Naive thymus-derived CD4-positive, alpha-beta T cell (primary cell): ENCODE results near the gene PPP5C. TPM values are rescaled to one million over a fixed set of nuclear protein-coding genes. Genes with fewer than 3 reads are reported as not detected.

ENCODE experiments used
- ATAC-seq: fragments of 150-1000 bp; cut with Tn5 transposase; 2 replicates; pipeline ENCODE4 v1.10.0; 2021; ENCODE audit warnings: mild to moderate bottlenecking, moderate library complexity
- CTCF ChIA-PET: fragments of 350-600 bp; sonication (Branson Sonifier 250); formaldehyde crosslinking; loops from one replicate; lab custom pipeline; 2021; ENCODE audit warnings: antibody characterized with exemption; lab: Charles Lee
- POLR2A ChIA-PET: fragments of 350-600 bp; sonication (Branson Sonifier 250); formaldehyde crosslinking; loops from one replicate; lab custom pipeline; 2021; ENCODE audit warnings: antibody characterized with exemption, inconsistent platforms; lab: Charles Lee
- DNase-seq, 9 donors: peaks; one replicate each; pipeline versions ENCODE4 v3.0.0 to v3.0.0-alpha.2; 2020 to 2022; ENCODE audit warnings: mixed read lengths in 1 of 9
- H3K27ac ChIP-seq: one replicate; pipeline ENCODE4 v1.7.0; 2013; ENCODE audit warnings: mild to moderate bottlenecking, low read depth, low read length, moderate library complexity
- H3K27me3 ChIP-seq, 2 donors: one replicate each; pipeline ENCODE4 v1.7.0; 2013; ENCODE audit warnings: low read length in 2 of 2, mild to moderate bottlenecking in 2 of 2, moderate library complexity in 2 of 2; ENCODE audit not compliant: control insufficient read depth in 2 of 2, insufficient read depth in 2 of 2
- H3K36me3 ChIP-seq, 3 experiments: 1 replicate in 2 of 3; 2 replicates in 1 of 3; pipeline ENCODE4 v1.7.0; 2013; ENCODE audit warnings: low read length in 3 of 3, mild to moderate bottlenecking in 3 of 3, moderate library complexity in 1 of 3; ENCODE audit not compliant: insufficient read depth in 3 of 3, control insufficient read depth in 2 of 3
- H3K4me1 ChIP-seq, 2 donors: one replicate each; pipeline ENCODE4 v1.7.0; 2013; ENCODE audit warnings: low read length in 2 of 2, mild to moderate bottlenecking in 2 of 2, moderate library complexity in 1 of 2; ENCODE audit not compliant: control insufficient read depth in 2 of 2, insufficient read depth in 2 of 2
- H3K4me3 ChIP-seq: 2 replicates; pipeline ENCODE4 v1.7.0; 2013; ENCODE audit warnings: mild to moderate bottlenecking, low read length
- H3K9me3 ChIP-seq, 3 experiments: 1 replicate in 2 of 3; 2 replicates in 1 of 3; pipeline ENCODE4 v1.7.0; 2013; ENCODE audit warnings: low read length in 3 of 3; ENCODE audit not compliant: control insufficient read depth in 2 of 3
- H3K27ac Mint-ChIP-seq, 9 donors: one replicate each; pipeline ENCODE4 v1.8.0; 2020 to 2022; ENCODE audit warnings: mixed read lengths in 9 of 9, mild to moderate bottlenecking in 8 of 9, moderate library complexity in 5 of 9, inconsistent platforms in 2 of 9
- H3K27me3 Mint-ChIP-seq, 5 donors: one replicate each; pipeline ENCODE4 v1.8.0; 2021 to 2022; ENCODE audit warnings: mixed read lengths in 5 of 5, mild to moderate bottlenecking in 1 of 5
- H3K36me3 Mint-ChIP-seq, 5 donors: one replicate each; pipeline ENCODE4 v1.8.0; 2020 to 2022; ENCODE audit warnings: mixed read lengths in 5 of 5, mild to moderate bottlenecking in 3 of 5, inconsistent platforms in 1 of 5
- H3K4me1 Mint-ChIP-seq, 7 donors: one replicate each; pipeline ENCODE4 v1.8.0; 2020 to 2022; ENCODE audit warnings: mixed read lengths in 7 of 7, mild to moderate bottlenecking in 3 of 7, inconsistent platforms in 1 of 7
- H3K4me3 Mint-ChIP-seq, 10 donors: one replicate each; pipeline ENCODE4 v1.8.0; 2020 to 2022; ENCODE audit warnings: mild to moderate bottlenecking in 10 of 10, mixed read lengths in 10 of 10, moderate library complexity in 6 of 10, inconsistent platforms in 2 of 10
- H3K9me3 Mint-ChIP-seq, 11 donors: one replicate each; pipeline ENCODE4 v1.8.0; 2020 to 2022; ENCODE audit warnings: mixed read lengths in 11 of 11, mild to moderate bottlenecking in 4 of 11, inconsistent platforms in 1 of 11, moderate library complexity in 1 of 11
- intact Hi-C, 2 donors: fragments of 100-400 bp; cut with micrococcal nuclease; formaldehyde crosslinking; loops; one replicate each; pipeline ENCODE4 v1.15.1; 2023
- polyA plus RNA-seq, 2 donors: library from polyadenylated mRNA; unstranded; fragments of 300-500 nt; fragmentation: Illumina TruSeq; gene quantifications; one replicate each; pipeline ENCODE4 v1.2.3, GENCODE V29; 2021
- total RNA-seq, 6 experiments: library from RNA in 5 of 6; stranded (reverse) in 5 of 6; gene quantifications; 1 replicate in 5 of 6; 2 replicates in 1 of 6; pipeline ENCODE4 v1.2.3 and lab custom pipeline; 2021 to 2026

The PPP5C gene
- total and polyA plus RNA-seq, 7 experiments from 2014 or later = 17.4 to 107 (median 44.7) TPM

DNA sequence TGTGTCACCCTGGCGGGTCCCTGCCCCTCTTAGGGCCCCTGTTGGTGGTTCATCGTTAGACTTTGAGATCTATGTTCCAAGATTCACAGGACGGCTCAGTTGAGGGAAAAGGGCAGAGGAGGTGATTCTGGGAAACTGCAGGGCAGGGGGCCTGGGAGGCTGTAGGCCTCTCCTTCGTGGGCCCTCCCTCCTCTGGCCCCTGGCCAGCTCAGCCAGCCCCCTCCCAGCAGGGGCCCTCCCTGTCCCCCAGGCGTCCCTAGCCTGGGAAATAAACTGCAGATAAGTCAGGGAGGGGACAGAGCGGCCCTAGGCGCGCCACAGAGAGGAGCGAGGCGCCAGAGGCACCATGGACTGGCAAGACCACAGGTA is 43.6 kb upstream of the PPP5C start:
- H3K27ac Mint-ChIP-seq = no peak overlapping the region
- no peak overlapping the region for H3K4me3 Mint-ChIP-seq
- intact Hi-C loops = no loop called here
- H3K36me3 Mint-ChIP-seq = peaks cover 0 to 5% (median 4%) of the 10 kb centered on the region in 5 donors
- Histone ChIP-seq H3K9me3 (no peaks in the 10 kb centered on the region), H3K27ac (no peak overlapping the region), H3K36me3 (no peaks in the 10 kb centered on the region), H3K27me3 (no peaks in the 10 kb centered on the region), H3K4me3 (no peak overlapping the region), H3K4me1 (no peaks in the 10 kb centered on the region)
- peaks cover 3 to 22% (median 16%) of the 10 kb centered on the region in 11 donors for H3K9me3 Mint-ChIP-seq
- DNase-seq (no peak), ATAC-seq (no peak)
- H3K27me3 Mint-ChIP-seq = peaks cover 0 to 9% (median 0%) of the 10 kb centered on the region in 5 donors
- ChIA-PET CTCF (no interaction called here), POLR2A (no interaction called here)
- peaks cover 0 to 4% (median 0%) of the 10 kb centered on the region in 7 donors for H3K4me1 Mint-ChIP-seq

DNA sequence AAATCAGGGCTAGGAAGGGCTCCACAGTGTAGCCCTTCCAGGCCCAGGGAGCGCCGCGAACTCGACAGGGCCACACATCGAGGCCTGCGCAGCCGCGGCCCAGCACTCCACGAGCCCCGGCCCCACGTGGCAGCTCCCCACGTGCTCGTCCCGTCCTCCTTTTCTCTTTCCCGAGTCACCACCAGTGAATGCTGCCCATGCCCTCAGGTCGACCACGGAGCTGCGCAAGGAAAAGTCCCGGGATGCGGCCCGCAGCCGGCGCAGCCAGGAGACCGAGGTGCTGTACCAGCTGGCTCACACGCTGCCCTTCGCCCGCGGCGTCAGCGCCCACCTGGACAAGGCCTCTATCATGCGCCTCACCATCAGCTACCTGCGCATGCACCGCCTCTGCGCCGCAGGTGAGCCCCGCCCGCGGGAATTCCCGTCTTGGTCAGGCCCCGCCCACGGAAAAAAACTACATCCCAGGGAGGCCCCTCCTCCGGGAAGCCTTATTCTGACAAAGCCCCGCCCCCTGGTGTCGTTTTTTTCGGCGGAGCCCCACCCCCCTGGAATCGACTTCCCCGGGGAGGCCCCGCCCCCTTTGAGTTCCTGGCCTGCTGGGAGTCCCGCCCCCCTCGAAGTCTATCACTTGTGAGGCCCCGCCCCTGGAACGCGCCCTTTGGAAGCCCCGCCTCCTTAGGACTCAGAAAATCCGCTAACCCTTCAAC is 43.0 kb upstream of the PPP5C start:
- ChIA-PET POLR2A (no interaction called here), CTCF (no interaction called here)
- no peaks in the 10 kb centered on the region for H3K27me3 ChIP-seq
- DNase-seq = no peak
- peaks cover 0 to 5% (median 4%) of the 10 kb centered on the region in 5 donors for H3K36me3 Mint-ChIP-seq
- no peaks in the 10 kb centered on the region for H3K9me3 ChIP-seq
- H3K9me3 Mint-ChIP-seq = peaks cover 3 to 22% (median 16%) of the 10 kb centered on the region in 11 donors
- no peak for ATAC-seq
- H3K27ac ChIP-seq = no peak overlapping the region
- no peaks in the 10 kb centered on the region for H3K4me1 ChIP-seq
- H3K4me3 Mint-ChIP-seq = no peak overlapping the region
- H3K4me3 ChIP-seq = no peak overlapping the region
- H3K27ac Mint-ChIP-seq = no peak overlapping the region
- H3K27me3 Mint-ChIP-seq = peaks cover 0 to 6% (median 0%) of the 10 kb centered on the region in 5 donors
- peaks cover 0 to 4% (median 0%) of the 10 kb centered on the region in 7 donors for H3K4me1 Mint-ChIP-seq
- intact Hi-C loops = no loop called here
- no peaks in the 10 kb centered on the region for H3K36me3 ChIP-seq

GRCh38 chr19:46306501-46306900 is 40.4 kb upstream of the PPP5C start:
- ChIA-PET CTCF (no interaction called here), POLR2A (no interaction called here)
- intact Hi-C loops = no loop called here
- no peaks in the 10 kb centered on the region for H3K9me3 ChIP-seq
- H3K4me3 ChIP-seq = no peak overlapping the region
- peaks cover 3 to 22% (median 16%) of the 10 kb centered on the region in 11 donors for H3K9me3 Mint-ChIP-seq
- ATAC-seq (no peak), DNase-seq (no peak)
- H3K27ac ChIP-seq = no peak overlapping the region
- H3K36me3 ChIP-seq = no peaks in the 10 kb centered on the region
- H3K36me3 Mint-ChIP-seq = peaks cover 0 to 5% (median 4%) of the 10 kb centered on the region in 5 donors
- no peaks in the 10 kb centered on the region for H3K4me1 ChIP-seq
- H3K4me1 Mint-ChIP-seq = peaks cover 0 to 4% (median 0%) of the 10 kb centered on the region in 7 donors
- no peak overlapping the region for H3K4me3 Mint-ChIP-seq
- no peaks in the 10 kb centered on the region for H3K27me3 Mint-ChIP-seq
- H3K27me3 ChIP-seq = no peaks in the 10 kb centered on the region
- no peak overlapping the region for H3K27ac Mint-ChIP-seq

DNA sequence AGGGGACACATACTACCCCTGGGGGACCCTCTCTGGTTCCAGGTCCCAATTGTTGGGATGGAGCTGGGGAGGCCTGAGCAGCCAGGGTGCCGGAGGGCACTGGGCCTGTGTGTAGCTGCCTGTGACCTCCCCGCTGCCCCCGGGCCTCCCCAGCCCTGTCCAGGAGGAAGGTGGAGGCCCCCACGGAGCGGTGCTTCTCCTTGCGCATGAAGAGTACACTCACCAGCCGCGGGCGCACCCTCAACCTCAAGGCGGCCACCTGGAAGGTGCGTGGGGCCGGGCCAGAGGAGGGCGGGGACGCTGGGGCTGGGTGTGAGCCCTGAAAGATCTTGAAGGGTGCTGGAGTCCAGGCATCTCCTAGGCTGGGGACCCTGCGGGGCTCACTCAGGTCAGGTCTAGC is 38.4 kb upstream of the PPP5C start:
- H3K27ac ChIP-seq = no peak overlapping the region
- H3K4me3 Mint-ChIP-seq = no peak overlapping the region
- no peak overlapping the region for H3K4me3 ChIP-seq
- H3K36me3 ChIP-seq = no peaks in the 10 kb centered on the region
- ATAC-seq = no peak
- intact Hi-C loops = no loop called here
- POLR2A ChIA-PET = no interaction called here
- no peaks in the 10 kb centered on the region for H3K4me1 ChIP-seq
- H3K27me3 Mint-ChIP-seq = no peaks in the 10 kb centered on the region
- DNase-seq = no peak
- peaks cover 1 to 22% (median 16%) of the 10 kb centered on the region in 11 donors for H3K9me3 Mint-ChIP-seq
- no peaks in the 10 kb centered on the region for H3K9me3 ChIP-seq
- CTCF ChIA-PET = no interaction called here
- no peaks in the 10 kb centered on the region for H3K27me3 ChIP-seq
- peaks cover 0 to 5% (median 4%) of the 10 kb centered on the region in 5 donors for H3K36me3 Mint-ChIP-seq
- peaks cover 0 to 4% (median 0%) of the 10 kb centered on the region in 7 donors for H3K4me1 Mint-ChIP-seq
- H3K27ac Mint-ChIP-seq = no peak overlapping the region

GRCh38 chr19:46309056-46309455 is 37.8 kb upstream of the PPP5C start:
- no peaks in the 10 kb centered on the region for H3K27me3 Mint-ChIP-seq
- intact Hi-C loops = no loop called here
- H3K9me3 ChIP-seq = no peaks in the 10 kb centered on the region
- H3K4me1 Mint-ChIP-seq = peaks cover 0 to 4% (median 0%) of the 10 kb centered on the region in 7 donors
- H3K4me3 ChIP-seq = no peak overlapping the region
- CTCF ChIA-PET = no interaction called here
- H3K27ac ChIP-seq = no peak overlapping the region
- no peak overlapping the region for H3K4me3 Mint-ChIP-seq
- H3K27me3 ChIP-seq = no peaks in the 10 kb centered on the region
- no peak for ATAC-seq
- H3K9me3 Mint-ChIP-seq = peaks cover 1 to 22% (median 16%) of the 10 kb centered on the region in 11 donors
- peaks cover 0 to 5% (median 4%) of the 10 kb centered on the region in 5 donors for H3K36me3 Mint-ChIP-seq
- no peak for DNase-seq
- H3K36me3 ChIP-seq = no peaks in the 10 kb centered on the region
- POLR2A ChIA-PET = no interaction called here
- H3K4me1 ChIP-seq = no peaks in the 10 kb centered on the region
- no peak overlapping the region for H3K27ac Mint-ChIP-seq

DNA sequence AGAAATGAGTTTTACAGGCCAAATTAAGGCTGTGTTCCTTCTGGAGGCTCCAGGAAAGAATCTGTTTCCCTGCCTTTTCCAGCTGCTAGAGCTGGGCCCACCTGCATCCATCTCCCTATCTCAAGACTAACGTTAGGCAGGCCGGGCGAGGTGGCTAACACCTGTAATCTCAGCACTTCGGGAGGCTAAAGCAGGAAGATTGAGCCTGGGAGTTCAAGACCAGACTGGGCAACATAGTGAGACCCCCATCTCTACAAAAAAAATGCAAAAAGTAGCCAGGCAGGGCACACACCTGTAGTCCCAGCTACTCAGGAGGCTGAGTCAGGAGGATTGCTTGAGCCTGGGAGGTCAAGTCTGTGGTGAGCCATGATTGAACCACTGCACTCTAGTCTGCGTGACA is 35.4 kb upstream of the PPP5C start:
- CTCF ChIA-PET = no interaction called here
- intact Hi-C loops = no loop called here
- Mint-ChIP-seq H3K27me3 (no peaks in the 10 kb centered on the region), H3K4me1 (peaks cover 0 to 2% (median 0%) of the 10 kb centered on the region in 7 donors), H3K36me3 (peaks cover 0 to 3% (median 0%) of the 10 kb centered on the region in 5 donors), H3K4me3 (no peak overlapping the region), H3K27ac (no peak overlapping the region), H3K9me3 (peaks cover 0 to 13% (median 7%) of the 10 kb centered on the region in 11 donors)
- Histone ChIP-seq H3K27ac (no peak overlapping the region), H3K36me3 (no peaks in the 10 kb centered on the region), H3K9me3 (no peaks in the 10 kb centered on the region), H3K27me3 (no peaks in the 10 kb centered on the region), H3K4me1 (no peaks in the 10 kb centered on the region), H3K4me3 (no peak overlapping the region)
- POLR2A ChIA-PET = no interaction called here
- DNase-seq (no peak), ATAC-seq (no peak)
